DMS53 treated with DMSO at 0.1 percent for 48 hours (cell line): ENCODE results near the gene HEG1.
A peak's percentile ranks its signal among the peaks of the same experiment; 100 is the strongest.

Experiments used
- DNase-seq: peaks from one replicate; lab custom pipeline; 2025; ENCODE audit not compliant: unreplicated experiment; lab: John Stamatoyannopoulos, UW

Gene HEG1

GRCh38 chr3:124997303-124998246, 58.2 kb downstream of the HEG1 start:
- no peak for DNase-seq

GRCh38 chr3:124995460-124995994, 60.3 kb downstream of the HEG1 start:
- DNase-seq: peak; percentile 51

GRCh38 chr3:124993466-124993865, 62.3 kb downstream of the HEG1 start:
- no peak for DNase-seq

GRCh38 chr3:124992041-124992440, 63.8 kb downstream of the HEG1 start:
- DNase-seq: no peak

- peak; percentile 12 for DNase-seq
Measured at GRCh38 chr3:124986192-124987143, 69.3 kb downstream of the HEG1 start.

- DNase-seq: no peak
Measured at GRCh38 chr3:124985349-124985748, 70.4 kb downstream of the HEG1 start.

- DNase-seq: no peak
Measured at GRCh38 chr3:124984754-124985153, 71.0 kb downstream of the HEG1 start.

GRCh38 chr3:124982855-124983254, 72.9 kb downstream of the HEG1 start:
- DNase-seq: no peak

- DNase-seq: no peak
Measured at GRCh38 chr3:124981472-124981871, 74.3 kb downstream of the HEG1 start.

- DNase-seq: no peak
Measured at GRCh38 chr3:124978627-124979026, 77.2 kb downstream of the HEG1 start.

- DNase-seq: peak; percentile 25
Measured at GRCh38 chr3:124976383-124976782, 79.4 kb downstream of the HEG1 start.

- DNase-seq: no peak
Measured at GRCh38 chr3:124974691-124975090, 81.1 kb downstream of the HEG1 start.

- DNase-seq: no peak
Measured at GRCh38 chr3:124973290-124973689, 82.5 kb downstream of the HEG1 start.

GRCh38 chr3:124972457-124972856, 83.3 kb downstream of the HEG1 start:
- peak; percentile 77 for DNase-seq

GRCh38 chr3:124969963-124970722, 85.7 kb downstream of the HEG1 start:
- DNase-seq: no peak

- DNase-seq: no peak
Measured at GRCh38 chr3:124969190-124969589, 86.6 kb downstream of the HEG1 start.

GRCh38 chr3:124967964-124968363, 87.8 kb downstream of the HEG1 start:
- DNase-seq: no peak

GRCh38 chr3:124966521-124967445, 89.0 kb downstream of the HEG1 start:
- DNase-seq: no peak

GRCh38 chr3:124965413-124965812, 90.4 kb downstream of the HEG1 start:
- peak; percentile 63 for DNase-seq

GRCh38 chr3:124964387-124964786, 91.4 kb downstream of the HEG1 start:
- peak; percentile 37 for DNase-seq
